Measurements from ENCODE around the gene ADGRG1.

- TF ChIP-seq CTCF (conservative IDR thresholded peaks at IDR 0.05 in 1 of 2, IDR thresholded peaks at IDR 0.05 in 1 of 2; ENCODE audit: low read depth in 1 of 2, low read length in 2 of 2), result no peak
- TF ChIP-seq EZH2 (IDR thresholded peaks at IDR 0.05; ENCODE audit: low read length, missing control alignments), result no peak
These were observed 12.6 kb upstream of the ADGRG1 start for GRCh38 chr16:57615813-57616212.
